HG03025 (cell line): ENCODE measurements around the gene CHCHD3.

Source experiments
- ATAC-seq: cut with Tn5 transposase; IDR thresholded peaks from one replicate; pipeline ENCODE4 v1.9.1; 2021; ENCODE audit warnings: mild to moderate bottlenecking, moderate library complexity; ENCODE audit not compliant: unreplicated experiment, low FRiP score

Gene CHCHD3

DNA sequence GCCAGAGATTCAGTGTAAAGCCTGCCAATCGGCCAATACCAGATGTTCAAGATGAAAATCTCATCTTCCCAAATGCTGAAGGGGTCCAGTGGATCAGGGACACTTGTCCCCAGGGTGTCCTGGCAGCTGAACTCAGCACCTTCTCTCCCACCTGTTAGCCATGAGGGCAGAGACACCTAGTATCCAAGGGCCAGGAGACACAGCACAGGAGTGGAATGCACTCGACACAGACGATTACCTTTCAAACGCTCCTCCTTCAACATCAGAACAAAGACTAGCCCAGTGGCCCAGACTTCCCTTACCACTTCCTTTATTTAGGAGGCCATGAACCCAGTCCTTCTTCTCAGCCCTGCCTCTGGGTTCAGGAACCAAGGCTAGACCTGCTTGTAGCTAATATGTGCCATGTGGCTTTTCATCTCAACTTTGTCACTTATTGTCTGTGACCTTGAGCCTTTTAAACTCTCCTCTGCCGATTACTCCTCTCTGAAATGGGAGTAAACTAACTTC lies 325.4 kb downstream of the CHCHD3 start:
- ATAC-seq = no peak

DNA sequence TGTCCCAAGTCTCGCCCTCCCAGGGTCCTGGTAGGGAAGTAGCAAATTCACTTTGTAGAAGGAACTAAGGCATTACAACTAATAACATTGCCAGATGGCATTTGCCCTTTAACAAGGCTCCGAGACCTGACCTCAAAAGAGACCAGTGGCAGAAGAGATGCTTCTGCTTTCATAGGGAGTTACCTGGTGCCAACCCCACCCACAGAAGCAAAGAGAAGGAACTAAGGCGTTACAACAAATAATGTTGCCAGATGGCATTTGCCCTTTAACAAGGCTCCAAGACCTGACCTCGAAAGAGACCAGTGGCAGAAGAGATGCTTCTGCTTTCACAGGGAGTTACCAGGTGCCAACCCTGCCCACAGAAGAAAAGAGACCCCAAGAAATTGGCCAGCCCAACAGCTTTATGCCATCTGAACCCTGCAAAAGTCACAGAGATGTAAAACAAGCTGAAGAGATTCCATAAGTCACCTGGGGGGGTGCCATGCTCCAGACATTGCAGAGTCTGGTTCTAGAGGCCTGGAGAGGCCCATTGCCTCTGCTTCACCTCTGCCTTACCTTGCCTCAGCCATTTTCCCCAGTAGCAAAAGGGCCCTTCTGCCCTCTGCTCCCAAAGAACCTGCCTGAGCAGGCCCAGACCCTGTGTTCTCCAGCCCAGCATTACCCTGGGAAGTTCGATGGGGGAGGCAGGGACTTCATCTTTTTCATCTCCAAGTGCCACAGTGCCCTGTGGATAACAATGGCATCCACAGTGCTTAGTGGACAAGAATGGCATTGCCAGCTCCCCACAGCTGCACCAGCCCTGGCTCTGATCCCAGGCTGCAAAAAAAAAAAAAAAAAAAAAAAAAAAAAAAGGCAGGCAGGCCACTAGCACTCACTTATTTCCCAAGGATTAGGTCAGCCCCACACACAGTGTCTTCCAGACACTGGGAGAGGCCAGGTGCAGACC lies 326.1 kb downstream of the CHCHD3 start:
- no peak for ATAC-seq

DNA sequence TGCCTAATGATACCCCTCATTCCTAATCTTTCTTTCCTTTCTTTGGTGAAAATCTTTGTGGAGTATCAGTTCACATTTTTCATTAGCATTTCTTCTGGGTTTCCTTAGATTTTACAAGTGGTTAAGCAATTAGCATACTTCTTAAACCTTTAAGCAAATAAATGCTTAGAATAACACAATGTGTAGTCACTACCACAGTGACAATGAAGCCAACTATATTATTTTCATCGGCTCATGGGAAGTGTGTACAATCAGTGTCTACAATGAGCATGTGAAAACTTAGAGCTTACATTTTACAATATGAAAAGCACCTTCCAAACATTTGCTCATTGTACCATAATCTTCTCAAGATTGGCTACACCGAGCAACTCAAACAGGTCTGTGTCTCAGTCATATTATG lies 329.5 kb downstream of the CHCHD3 start:
- no peak for ATAC-seq

DNA sequence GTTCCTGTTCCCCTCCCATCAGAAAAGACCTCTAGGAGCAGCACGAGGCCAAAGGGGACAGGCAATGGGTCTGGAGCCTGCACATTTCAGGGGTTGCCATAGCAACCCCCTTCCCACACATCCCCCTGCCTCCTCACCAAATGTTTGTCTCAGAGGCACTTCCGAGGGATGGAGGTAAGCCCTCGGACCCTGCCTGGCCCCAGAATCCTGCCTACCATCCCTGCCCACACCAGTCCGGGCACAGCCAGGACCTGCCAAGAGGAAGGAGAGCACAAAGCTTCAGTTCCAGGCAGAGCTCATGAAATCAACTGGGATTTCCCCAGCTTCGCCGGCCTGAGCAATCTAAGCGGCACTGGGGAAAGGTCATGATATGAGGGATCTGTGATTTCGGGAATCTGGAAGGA lies 330.6 kb downstream of the CHCHD3 start:
- no peak for ATAC-seq

DNA sequence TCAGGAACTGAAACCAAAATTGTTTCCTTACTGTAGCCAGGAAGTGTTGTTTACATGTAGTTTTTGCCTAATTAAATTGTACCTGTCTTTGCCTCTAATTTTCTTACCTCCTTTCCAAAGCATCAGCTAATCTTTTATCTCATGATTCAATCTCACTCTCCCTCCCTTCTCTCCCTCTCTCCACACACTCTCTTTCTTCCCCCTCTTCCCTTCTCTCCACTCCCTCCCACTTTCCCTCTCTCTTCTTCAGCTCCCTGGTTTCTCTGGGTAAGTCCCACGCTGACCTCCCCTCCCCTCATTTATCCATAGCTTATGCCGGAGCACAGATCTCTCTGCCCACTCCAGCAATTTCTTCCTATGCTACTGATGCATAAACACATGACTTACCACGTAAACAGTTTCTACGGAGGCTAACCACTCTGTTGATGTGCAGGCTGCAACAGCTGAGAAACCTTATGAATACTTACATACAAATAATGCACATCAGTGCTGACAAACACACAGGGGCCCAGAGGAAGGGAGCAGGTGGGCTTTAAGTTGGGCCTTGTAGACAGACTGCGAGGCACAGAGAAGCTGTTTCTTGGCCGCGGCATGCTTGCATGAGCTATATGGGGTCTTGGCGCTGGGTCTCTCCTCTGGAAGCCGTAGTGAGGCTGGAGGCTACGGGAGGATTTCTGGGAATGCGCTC lies 331.2 kb downstream of the CHCHD3 start:
- ATAC-seq = no peak

DNA sequence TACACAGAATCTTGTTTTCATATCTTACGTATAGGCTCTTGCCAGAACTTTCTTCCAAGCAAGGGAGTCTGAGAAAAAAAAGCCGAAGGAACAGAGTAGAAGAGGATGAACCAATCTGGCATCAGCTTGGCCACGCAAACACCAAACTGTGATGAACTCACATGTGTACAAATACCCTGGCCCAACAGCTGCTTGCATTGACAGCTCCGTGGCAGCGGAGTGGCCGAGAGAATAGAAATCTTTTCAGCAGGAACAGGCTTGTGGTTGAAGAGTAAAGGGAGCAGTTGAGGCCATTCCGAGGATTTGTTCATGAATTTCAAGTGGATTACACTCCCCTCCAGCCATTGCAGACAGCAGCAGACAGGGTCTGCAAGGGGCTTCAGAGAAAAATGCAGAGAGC lies 331.8 kb downstream of the CHCHD3 start:
- ATAC-seq = no peak

DNA sequence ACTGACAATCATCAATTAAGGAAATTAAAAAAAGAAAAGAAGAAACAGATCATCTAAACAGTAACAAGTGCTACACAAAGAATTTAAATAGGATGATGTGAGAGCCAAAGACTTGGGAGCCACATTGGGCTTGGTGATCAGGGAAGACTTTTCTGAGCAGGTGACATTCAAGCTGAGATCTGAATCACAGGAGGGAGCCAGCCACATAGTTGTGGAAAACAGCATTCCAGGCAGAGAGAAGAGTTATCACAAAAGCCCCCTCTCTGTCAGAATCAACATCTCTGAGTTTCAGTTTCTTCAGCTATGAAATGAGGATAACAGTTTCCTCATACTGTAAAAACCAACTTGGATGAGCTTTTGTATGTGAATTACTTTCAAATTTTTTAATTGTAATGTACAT lies 336.4 kb downstream of the CHCHD3 start:
- ATAC-seq = no peak

DNA sequence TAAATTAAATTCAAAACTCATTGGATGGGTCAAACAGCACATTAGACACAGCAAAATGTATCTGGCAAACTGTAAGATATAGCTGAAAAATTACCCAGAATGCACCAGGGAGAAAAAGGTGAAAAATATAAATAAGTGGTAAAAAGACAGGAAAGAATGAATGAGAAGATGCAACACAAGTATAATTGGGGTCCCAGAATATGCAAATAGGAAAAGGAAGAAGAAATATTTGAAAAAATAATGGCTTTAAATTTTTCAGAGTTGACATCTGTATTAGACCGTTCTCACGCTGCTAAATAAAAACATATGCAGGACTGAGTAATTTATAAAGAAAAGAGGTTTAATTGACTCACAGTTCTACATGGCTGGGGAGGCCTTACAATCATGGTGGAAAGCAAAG lies 337.9 kb downstream of the CHCHD3 start:
- ATAC-seq = no peak

DNA sequence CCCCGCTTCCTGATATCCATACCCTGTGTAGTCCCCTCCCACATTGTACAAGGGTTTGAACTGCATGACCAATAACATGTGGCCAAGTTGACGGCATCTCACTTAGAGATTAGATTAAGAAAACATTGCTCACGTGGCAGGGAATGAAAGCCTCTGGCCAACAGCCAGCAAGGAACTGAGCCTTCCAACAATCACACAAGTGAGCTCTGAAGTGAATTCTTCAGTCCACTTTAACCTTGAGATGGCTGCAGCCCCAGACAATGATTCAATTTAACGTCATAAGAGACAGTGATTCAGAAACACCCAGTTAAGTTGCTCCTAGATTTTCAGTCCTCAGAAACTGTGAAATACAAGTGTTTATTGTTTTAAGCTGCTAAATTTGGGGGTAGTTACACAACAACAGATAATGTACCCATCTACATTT lies 339.7 kb downstream of the CHCHD3 start:
- no peak for ATAC-seq

DNA sequence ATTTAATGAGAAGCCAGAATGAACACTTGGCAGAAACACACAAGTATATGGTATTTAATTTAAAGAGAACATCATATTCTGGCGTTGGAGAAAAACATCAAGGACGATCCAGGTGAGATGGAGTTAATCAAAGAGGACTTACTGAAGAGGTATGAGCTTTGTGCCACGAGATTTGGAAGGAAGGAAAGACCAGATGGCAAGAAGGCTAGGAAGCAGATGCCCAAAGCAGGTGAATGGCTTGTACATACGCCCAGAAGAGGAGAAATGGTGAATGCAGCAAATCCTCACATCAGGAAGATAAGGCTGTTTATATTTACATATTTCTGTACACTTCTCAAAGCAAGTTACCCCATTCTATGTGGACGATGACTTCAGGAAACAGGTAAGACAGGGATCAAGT lies 341.7 kb downstream of the CHCHD3 start:
- no peak for ATAC-seq

DNA sequence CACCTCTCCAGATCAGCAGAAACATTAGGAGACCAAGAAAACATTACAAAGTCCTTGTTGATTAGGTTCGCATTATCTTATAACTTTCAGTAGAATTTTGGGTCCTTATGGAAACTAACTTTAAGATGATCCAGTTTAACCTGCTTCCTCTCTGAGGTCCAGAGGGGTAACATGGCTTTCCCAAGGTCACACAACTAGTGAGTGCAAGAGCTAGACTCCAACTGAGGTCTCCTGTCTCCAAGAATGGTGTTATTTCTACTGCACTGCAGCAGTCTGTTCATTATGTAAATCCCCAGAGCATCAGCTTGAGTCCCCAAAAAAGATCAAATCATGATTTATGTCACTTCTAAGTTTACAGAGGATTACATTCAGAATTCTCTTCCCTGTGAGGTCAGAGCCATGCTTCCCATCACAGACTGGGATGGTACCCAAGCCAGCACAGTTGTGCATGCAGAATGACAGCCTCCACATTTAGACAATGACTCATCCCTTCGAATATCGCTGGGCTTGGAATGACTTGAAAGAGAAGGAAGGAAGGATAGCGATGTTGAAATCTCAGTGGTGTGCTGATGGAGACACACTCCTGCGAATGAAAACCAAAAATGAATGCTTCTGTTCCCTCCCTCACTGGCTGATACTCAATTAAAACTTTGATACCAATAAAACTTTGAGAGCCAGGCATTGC lies 342.5 kb downstream of the CHCHD3 start:
- ATAC-seq = no peak

DNA sequence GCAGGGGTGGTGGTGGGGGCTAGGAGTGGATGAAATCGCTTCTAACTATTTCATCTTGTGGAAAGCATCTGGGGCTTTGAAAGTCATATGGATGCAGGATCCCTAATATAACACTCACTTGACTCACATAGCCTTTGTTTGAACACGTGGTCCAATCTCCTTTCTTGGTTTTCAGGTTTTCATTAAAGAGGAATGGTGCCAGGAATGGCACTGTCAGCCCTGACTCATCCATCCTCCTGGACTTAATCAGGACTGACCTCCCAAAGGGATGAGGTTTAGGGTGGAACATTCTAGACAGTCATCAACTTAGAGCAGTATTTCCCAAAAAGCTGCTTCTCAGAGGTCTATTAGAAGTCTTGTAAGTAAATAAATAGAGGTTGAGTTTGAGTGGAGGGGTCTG lies 343.6 kb downstream of the CHCHD3 start:
- ATAC-seq = no peak

DNA sequence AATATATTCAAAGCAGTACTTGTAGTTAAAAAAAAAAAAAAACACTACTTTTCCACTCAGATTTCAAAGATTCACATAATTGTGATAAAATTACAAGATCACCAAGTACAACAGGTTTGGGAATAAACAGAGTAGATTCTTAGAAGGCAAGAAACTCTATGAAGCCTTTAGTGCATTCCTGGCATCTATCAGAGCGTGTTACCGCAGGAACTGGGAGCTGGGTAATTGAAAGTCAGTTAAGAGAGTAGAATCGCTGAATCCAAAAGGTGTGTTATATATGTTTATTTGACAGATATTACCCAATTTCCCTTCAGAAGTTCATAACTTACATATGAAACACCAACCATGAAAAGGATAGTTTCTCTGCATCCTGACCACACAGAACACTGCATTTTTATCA lies 346.4 kb downstream of the CHCHD3 start:
- ATAC-seq = no peak
